HEK293 (cell line): ENCODE measurements around the gene FAM227B.

Experiments used
- SP2 ChIP-seq: fragments of 450-650 bp; formaldehyde crosslinking; IDR thresholded peaks from 2 replicates; pipeline ENCODE4 v1.5.1; 2016; ENCODE audit warnings: missing biosample characterization, missing genetic modification characterization
- ZNF629 ChIP-seq: fragments of 450-650 bp; formaldehyde crosslinking; IDR thresholded peaks from 2 replicates; pipeline ENCODE4 v1.5.1; 2017; ENCODE audit warnings: missing biosample characterization, missing genetic modification characterization
- TF ChIP-seq, protein P1 (sequence below): fragments of 450-650 bp; formaldehyde crosslinking; IDR thresholded peaks from 2 replicates; pipeline ENCODE4 v1.5.1; 2016; ENCODE audit warnings: missing biosample characterization, missing genetic modification characterization
- TF ChIP-seq, protein P2 (sequence below): fragments of 450-650 bp; formaldehyde crosslinking; IDR thresholded peaks from 2 replicates; pipeline ENCODE4; 2016; ENCODE audit warnings: missing biosample characterization, missing genetic modification characterization
- TF ChIP-seq, protein P3 (sequence below): fragments of 450-650 bp; formaldehyde crosslinking; conservative IDR thresholded peaks from 2 replicates; pipeline ENCODE4 v1.5.1; 2016; ENCODE audit warnings: low read depth, missing biosample characterization, missing genetic modification characterization
- TF ChIP-seq, protein P4 (sequence below): fragments of 450-650 bp; formaldehyde crosslinking; IDR thresholded peaks from 2 replicates; pipeline ENCODE4 v1.5.1; 2016; ENCODE audit warnings: missing biosample characterization, missing genetic modification characterization
- TF ChIP-seq, protein P5 (sequence below): fragments of 450-650 bp; formaldehyde crosslinking; IDR thresholded peaks from 2 replicates; pipeline ENCODE4 v1.5.1; 2017; ENCODE audit warnings: missing biosample characterization, mild to moderate bottlenecking, missing genetic modification characterization, moderate library complexity

DNA sequence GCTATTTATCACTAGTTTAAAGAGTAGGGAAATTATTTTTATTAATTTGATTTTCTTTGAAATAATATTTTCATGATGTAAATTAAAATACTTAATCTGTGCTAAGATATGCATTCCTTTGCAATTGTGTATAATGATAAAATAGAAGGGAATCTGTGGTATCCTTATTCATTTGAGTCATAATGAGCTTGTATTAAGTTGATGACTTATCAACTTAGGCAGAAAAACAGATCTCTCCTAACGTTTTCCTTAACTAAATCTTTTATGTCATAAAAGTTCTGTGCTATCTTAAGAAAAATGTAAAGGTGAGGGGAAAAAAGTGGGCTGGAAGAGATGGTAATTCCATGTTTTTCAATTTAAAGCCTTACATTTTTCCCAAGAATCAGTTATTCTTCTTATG is 195.7 kb downstream of the FAM227B start:
- TF ChIP-seq, protein P1, sequence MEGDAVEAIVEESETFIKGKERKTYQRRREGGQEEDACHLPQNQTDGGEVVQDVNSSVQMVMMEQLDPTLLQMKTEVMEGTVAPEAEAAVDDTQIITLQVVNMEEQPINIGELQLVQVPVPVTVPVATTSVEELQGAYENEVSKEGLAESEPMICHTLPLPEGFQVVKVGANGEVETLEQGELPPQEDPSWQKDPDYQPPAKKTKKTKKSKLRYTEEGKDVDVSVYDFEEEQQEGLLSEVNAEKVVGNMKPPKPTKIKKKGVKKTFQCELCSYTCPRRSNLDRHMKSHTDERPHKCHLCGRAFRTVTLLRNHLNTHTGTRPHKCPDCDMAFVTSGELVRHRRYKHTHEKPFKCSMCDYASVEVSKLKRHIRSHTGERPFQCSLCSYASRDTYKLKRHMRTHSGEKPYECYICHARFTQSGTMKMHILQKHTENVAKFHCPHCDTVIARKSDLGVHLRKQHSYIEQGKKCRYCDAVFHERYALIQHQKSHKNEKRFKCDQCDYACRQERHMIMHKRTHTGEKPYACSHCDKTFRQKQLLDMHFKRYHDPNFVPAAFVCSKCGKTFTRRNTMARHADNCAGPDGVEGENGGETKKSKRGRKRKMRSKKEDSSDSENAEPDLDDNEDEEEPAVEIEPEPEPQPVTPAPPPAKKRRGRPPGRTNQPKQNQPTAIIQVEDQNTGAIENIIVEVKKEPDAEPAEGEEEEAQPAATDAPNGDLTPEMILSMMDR (tag by site-specific recombination) = no peak
- TF ChIP-seq, protein P2, sequence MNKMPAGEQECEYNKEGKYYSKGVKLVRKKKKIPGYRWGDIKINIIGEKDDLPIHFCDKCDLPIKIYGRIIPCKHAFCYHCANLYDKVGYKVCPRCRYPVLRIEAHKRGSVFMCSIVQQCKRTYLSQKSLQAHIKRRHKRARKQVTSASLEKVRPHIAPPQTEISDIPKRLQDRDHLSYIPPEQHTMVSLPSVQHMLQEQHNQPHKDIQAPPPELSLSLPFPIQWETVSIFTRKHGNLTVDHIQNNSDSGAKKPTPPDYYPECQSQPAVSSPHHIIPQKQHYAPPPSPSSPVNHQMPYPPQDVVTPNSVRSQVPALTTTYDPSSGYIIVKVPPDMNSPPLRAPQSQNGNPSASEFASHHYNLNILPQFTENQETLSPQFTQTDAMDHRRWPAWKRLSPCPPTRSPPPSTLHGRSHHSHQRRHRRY (tag by site-specific recombination) = no peak
- TF ChIP-seq, protein P3, sequence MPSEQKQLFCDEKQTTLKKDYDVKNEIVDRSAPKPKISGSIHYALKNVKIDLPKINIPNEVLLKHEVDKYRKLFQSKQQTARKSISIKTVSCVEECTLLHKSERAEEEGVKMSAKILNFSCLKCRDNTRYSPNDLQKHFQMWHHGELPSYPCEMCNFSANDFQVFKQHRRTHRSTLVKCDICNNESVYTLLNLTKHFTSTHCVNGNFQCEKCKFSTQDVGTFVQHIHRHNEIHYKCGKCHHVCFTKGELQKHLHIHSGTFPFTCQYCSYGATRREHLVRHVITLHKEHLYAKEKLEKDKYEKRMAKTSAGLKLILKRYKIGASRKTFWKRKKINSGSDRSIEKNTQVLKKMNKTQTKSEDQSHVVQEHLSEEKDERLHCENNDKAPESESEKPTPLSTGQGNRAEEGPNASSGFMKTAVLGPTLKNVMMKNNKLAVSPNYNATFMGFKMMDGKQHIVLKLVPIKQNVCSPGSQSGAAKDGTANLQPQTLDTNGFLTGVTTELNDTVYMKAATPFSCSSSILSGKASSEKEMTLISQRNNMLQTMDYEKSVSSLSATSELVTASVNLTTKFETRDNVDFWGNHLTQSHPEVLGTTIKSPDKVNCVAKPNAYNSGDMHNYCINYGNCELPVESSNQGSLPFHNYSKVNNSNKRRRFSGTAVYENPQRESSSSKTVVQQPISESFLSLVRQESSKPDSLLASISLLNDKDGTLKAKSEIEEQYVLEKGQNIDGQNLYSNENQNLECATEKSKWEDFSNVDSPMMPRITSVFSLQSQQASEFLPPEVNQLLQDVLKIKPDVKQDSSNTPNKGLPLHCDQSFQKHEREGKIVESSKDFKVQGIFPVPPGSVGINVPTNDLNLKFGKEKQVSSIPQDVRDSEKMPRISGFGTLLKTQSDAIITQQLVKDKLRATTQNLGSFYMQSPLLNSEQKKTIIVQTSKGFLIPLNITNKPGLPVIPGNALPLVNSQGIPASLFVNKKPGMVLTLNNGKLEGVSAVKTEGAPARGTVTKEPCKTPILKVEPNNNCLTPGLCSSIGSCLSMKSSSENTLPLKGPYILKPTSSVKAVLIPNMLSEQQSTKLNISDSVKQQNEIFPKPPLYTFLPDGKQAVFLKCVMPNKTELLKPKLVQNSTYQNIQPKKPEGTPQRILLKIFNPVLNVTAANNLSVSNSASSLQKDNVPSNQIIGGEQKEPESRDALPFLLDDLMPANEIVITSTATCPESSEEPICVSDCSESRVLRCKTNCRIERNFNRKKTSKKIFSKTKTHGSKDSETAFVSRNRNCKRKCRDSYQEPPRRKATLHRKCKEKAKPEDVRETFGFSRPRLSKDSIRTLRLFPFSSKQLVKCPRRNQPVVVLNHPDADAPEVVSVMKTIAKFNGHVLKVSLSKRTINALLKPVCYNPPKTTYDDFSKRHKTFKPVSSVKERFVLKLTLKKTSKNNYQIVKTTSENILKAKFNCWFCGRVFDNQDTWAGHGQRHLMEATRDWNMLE = no peak
- TF ChIP-seq, protein P4, sequence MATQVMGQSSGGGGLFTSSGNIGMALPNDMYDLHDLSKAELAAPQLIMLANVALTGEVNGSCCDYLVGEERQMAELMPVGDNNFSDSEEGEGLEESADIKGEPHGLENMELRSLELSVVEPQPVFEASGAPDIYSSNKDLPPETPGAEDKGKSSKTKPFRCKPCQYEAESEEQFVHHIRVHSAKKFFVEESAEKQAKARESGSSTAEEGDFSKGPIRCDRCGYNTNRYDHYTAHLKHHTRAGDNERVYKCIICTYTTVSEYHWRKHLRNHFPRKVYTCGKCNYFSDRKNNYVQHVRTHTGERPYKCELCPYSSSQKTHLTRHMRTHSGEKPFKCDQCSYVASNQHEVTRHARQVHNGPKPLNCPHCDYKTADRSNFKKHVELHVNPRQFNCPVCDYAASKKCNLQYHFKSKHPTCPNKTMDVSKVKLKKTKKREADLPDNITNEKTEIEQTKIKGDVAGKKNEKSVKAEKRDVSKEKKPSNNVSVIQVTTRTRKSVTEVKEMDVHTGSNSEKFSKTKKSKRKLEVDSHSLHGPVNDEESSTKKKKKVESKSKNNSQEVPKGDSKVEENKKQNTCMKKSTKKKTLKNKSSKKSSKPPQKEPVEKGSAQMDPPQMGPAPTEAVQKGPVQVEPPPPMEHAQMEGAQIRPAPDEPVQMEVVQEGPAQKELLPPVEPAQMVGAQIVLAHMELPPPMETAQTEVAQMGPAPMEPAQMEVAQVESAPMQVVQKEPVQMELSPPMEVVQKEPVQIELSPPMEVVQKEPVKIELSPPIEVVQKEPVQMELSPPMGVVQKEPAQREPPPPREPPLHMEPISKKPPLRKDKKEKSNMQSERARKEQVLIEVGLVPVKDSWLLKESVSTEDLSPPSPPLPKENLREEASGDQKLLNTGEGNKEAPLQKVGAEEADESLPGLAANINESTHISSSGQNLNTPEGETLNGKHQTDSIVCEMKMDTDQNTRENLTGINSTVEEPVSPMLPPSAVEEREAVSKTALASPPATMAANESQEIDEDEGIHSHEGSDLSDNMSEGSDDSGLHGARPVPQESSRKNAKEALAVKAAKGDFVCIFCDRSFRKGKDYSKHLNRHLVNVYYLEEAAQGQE (tag by site-specific recombination) = no peak
- TF ChIP-seq SP2 (tag by site-specific recombination) = no peak
- no peak for TF ChIP-seq ZNF629
- TF ChIP-seq, protein P5, sequence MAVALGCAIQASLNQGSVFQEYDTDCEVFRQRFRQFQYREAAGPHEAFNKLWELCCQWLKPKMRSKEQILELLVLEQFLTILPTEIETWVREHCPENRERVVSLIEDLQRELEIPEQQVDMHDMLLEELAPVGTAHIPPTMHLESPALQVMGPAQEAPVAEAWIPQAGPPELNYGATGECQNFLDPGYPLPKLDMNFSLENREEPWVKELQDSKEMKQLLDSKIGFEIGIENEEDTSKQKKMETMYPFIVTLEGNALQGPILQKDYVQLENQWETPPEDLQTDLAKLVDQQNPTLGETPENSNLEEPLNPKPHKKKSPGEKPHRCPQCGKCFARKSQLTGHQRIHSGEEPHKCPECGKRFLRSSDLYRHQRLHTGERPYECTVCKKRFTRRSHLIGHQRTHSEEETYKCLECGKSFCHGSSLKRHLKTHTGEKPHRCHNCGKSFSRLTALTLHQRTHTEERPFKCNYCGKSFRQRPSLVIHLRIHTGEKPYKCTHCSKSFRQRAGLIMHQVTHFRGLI (tag by site-specific recombination) = no peak
